LNCaP clone FGC (cell line): ENCODE results near the gene NFIB.

ENCODE experiments used
- DNase-seq: peaks from one replicate; pipeline ENCODE4 v3.0.0-alpha.2; 2011; ENCODE audit warnings: low read depth
- H3K4me3 ChIP-seq: 2 replicates; pipeline ENCODE4 v1.5.1; 2011; ENCODE audit warnings: mild to moderate bottlenecking, low read depth, low read length, control low read depth
- TF ChIP-seq, protein P1 (sequence below): IDR thresholded peaks from 2 replicates; pipeline ENCODE4 v1.5.1; 2012; ENCODE audit warnings: mild to moderate bottlenecking; ENCODE audit not compliant: control insufficient read depth, insufficient read depth; ENCODE audit errors: extremely low read depth

NFIB gene

DNA sequence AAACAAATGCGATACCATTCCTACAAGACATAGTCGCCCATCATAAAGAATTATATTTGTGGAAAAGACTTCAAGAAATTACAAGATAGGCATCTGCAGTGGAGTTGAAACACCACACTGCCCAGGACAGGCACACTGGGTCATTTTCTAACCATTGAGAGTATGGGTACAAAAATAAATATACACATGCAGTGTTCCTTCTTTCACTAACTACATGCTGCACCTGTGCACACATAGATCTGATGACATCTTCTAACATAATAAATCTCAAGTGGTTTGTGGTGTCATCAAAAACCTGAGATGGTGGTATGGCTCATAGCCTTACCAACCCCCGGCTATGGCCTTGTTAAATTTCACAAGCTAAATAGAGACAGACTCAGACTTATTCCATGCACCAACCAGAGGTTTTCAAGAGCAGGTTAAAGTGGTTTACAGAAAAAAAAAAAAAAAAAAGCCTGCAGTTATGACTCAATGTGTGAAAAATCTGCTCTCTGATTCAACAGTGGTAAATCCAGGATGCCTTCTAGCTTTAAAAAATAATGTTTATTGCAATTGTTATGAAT lies 12.4 kb upstream of the NFIB start:
- no peak overlapping the region for H3K4me3 ChIP-seq
- TF ChIP-seq, protein P1, sequence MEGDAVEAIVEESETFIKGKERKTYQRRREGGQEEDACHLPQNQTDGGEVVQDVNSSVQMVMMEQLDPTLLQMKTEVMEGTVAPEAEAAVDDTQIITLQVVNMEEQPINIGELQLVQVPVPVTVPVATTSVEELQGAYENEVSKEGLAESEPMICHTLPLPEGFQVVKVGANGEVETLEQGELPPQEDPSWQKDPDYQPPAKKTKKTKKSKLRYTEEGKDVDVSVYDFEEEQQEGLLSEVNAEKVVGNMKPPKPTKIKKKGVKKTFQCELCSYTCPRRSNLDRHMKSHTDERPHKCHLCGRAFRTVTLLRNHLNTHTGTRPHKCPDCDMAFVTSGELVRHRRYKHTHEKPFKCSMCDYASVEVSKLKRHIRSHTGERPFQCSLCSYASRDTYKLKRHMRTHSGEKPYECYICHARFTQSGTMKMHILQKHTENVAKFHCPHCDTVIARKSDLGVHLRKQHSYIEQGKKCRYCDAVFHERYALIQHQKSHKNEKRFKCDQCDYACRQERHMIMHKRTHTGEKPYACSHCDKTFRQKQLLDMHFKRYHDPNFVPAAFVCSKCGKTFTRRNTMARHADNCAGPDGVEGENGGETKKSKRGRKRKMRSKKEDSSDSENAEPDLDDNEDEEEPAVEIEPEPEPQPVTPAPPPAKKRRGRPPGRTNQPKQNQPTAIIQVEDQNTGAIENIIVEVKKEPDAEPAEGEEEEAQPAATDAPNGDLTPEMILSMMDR, result no peak
- DNase-seq, result peak; percentile 91

DNA sequence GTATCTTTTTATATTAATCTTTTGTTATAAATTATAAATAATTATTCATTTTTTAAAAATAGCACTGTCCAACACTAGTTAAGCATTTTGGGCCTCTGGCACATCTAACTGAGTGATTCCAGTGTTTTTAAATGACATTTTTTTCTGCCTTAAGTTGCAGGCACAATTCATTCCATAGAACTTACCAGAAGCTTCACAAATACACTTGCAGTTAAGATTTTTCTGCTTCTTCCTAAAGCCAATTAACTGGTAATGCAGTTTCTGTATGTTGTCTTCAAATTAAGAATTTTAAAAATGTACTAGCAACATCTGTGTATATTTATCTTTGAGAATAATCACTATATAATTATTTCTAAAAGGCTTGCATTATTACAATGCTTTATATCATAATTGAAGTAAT lies 11.2 kb upstream of the NFIB start:
- DNase-seq, result no peak
- TF ChIP-seq, protein P1, result no peak
- H3K4me3 ChIP-seq, result no peak overlapping the region

DNA sequence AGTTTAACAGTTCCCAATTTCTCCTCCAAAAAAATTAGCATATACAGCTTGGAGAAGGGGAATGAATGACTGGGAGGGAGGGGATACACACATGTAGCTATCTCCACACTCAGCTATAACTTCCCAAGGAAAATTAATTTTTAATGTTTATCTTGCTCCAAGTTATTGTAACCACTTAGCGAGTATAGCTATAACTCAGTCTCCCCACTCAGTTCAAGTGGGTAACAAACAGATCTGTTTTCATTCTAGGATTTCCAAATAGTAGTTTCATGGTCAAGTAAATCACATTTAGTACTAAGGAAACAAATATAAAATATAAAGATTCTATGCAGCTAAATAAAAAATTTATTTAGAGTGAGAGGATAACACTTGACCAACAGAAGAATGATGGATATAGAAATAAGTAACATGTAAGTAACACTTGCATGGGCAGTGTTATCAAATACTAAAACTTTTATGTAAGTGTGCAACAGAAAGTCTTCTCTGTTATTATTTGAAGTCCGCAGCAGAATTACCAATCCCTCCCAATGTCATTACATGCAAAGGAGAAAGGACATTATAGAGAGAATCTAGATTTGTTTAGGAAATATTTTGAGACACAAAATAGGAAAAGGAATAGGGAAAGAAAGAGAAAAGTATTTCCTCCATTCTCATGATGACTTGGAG lies 10.2 kb upstream of the NFIB start:
- TF ChIP-seq, protein P1, result no peak
- DNase-seq, result no peak
- H3K4me3 ChIP-seq, result no peak overlapping the region

DNA sequence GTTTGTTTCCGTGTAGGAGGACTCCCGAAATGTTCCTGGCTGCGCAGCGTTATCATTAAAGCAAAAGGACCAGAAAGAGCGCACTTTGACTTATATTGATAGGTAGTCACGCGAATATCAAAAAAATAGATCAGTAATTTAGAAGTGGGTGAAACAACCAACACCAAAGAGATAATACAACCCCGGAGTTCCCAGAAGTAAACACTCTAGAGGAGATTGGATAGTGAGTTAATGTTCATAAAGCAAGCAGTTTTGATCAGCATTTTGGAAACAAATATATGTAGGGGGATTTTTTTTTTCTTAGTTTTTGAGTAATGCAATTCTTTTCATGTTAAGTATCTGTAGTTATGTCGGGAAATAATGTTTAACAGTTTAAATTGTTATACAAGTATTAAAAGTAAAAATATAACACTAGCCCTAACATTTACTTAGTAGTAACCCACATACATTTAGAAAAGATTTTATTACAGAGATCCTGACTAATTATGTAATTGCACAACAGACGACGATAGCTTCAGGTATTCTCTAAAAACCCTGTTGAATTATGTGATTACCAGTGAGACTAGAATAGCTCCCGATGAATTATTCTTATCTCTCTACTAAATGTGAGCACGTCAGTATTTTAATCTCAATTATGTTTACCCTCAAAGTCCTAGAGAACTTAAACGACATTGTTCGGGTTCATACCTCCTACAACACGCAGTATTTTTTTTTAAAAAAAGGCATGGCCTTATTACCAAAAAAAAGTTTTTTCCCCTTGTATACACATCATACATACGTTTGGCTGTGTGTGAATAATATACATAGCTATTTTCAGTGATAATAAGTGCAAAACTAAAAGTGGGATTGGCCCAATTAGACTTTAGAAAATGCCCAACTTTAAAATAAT lies 9.4 kb upstream of the NFIB start:
- TF ChIP-seq, protein P1, result no peak
- H3K4me3 ChIP-seq, result peak overlapping the region; percentile 58
- no peak for DNase-seq

DNA sequence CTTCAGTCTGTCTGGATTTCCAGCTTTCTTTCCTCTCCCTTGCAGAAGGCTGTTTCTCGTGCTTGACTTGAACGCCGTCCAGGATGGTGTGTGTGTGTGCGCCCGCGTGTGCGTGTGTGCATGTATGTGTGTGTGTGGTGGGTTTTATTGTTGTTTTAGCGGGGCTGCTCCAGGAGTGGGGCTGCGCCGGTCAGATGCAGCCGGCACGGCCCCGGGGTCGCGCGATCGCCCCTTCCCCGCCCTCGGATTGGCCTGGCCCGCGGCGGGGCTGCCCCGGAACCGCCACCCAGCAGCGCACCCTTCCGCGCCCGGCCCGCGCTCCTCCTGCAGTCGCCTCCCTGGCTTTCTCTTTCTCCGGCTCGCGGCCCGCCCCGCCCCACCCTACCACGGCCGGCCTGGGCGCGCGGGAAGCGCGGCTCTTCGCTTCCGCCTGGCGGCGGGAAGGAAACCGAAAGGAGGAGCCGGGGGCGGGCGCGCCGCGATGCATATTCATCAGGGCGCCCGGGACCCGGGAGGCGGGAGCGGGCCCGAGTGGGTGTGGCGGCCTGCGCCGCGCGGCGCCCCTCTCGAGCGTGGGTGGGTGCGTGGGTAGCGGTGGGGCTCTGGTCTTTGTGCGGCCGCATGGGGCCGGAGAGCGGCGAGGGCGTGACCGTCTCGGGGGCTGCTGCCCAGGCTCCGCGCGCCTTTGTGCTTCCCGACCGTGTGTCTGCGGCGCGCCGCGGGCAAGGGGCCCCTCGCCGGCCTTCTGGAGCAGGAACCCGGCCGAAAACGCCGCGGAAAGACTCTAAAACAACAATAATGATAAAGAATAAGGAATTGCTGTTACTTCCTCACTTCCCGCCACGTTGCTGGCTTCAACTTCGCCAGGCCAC lies 8.5 kb upstream of the NFIB start:
- peak overlapping the region; percentile 58 for H3K4me3 ChIP-seq
- TF ChIP-seq, protein P1, result peak; percentile 31
- DNase-seq, result peak; percentile 68

DNA sequence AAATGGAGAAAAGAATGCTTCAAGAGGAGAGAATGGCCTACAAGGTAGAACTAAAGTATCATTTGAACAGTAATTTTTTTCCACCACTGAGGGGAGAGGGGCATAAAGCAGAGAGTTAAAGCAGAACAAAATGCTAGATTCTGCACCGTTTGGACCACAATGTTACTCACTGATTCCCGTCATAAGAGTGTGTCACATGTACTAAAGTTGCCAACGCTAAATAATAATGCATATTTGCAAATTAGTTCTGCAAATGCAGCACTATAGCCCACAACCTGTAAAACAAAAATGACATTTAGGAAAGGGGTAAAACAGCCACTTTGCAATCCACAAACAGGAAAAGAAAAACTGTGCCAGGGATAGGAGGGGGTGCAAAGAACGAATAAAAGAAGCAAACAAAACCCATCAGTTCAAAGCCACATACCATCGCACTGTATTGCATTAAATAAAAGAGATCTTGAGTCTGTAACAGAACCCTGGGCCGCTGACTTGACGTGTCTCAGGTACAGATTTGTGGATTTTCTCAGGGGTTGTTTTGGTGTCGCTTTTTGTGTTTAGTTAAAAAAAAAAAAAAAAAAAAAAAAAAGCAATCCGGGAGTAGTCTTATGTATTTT lies 7.7 kb upstream of the NFIB start:
- no peak for DNase-seq
- TF ChIP-seq, protein P1, result no peak
- H3K4me3 ChIP-seq, result peak overlapping the region; percentile 58
